COLO668 (cell line): Measurements from ENCODE around the gene PI4K2B.
"Not testable (repeated sequence)": the region's sequence is repeated elsewhere in the genome, so short reads cannot be mapped to it uniquely, and the experiment has no call there.

Experiments used
- DNase-seq: peaks from one replicate; lab custom pipeline; 2025; ENCODE audit not compliant: unreplicated experiment; lab: John Stamatoyannopoulos, UW

PI4K2B gene

GRCh38 chr4:25233737-25234389 is at the start of gene PI4K2B:
PI4K2B (plus strand) TSS chr4:25234033; CDS start chr4:25234164, 131 bp downstream.
- DNase-seq = peak; percentile 96

GRCh38 chr4:25184056-25184455 is 49.8 kb upstream of the PI4K2B start:
- no peak for DNase-seq

DNA sequence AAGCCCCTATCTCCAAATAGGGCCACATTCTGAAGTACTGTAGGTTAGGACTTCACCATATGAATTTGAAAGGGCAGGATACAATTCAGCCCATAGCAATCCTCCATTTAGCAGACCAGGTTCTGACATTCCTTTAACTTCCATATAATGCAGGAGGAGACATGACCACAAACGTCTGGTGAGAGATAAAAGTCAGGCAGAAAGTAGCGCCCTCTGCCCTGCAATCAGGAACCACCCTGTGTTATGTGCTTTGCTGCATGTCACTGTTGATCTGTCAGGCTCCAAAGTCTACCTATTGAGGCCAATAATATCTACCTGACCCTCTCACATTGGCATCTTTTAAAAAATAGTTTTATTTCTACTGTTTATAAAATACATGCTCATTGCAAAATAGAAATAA is 43.4 kb upstream of the PI4K2B start:
- no peak for DNase-seq

DNA sequence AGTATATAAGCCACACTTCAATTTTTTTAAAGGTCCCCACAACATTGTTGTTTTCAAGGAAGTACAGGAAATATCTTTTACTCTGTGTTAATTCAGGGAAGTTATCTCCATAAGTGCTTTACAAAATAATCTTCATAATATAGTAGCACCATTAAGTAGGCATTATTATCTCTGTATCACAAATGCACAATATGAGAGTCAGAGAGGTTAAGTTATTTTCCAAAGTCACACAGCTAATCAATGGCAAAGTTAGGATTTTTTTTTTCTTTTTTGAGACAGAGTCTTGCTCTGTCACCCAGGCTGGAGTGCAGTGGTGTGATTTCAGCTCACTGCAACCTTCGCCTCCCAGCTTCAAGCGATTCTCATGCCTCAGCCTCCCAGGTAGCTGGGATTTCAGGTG is 35.1 kb upstream of the PI4K2B start:
- no peak for DNase-seq

DNA sequence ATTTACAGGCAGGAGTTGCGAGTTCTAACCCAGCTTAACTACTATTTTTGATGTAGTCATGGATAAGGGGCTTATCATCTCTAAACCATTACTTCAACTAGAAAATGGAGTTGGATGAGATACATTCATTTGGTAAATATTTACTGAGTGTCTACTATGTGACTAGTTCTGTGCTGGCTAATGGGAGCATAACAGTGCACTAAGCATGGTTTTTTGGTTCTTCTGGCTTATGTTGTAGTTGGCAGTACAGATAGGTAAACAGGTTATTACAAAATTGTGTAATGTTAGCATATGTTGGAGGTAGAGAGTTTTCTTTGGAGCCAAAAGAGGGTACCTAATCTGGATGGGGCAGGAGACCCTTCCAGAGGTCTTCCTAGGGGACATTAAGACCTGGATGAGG is 25.8 kb upstream of the PI4K2B start:
- no peak for DNase-seq

GRCh38 chr4:25209702-25210101 is 24.1 kb upstream of the PI4K2B start:
- DNase-seq = no peak

- DNase-seq = no peak
Observed at GRCh38 chr4:25211721-25212120, 22.1 kb upstream of the PI4K2B start.

- DNase-seq = no peak
Observed at GRCh38 chr4:25212822-25213221, 21.0 kb upstream of the PI4K2B start.

DNA sequence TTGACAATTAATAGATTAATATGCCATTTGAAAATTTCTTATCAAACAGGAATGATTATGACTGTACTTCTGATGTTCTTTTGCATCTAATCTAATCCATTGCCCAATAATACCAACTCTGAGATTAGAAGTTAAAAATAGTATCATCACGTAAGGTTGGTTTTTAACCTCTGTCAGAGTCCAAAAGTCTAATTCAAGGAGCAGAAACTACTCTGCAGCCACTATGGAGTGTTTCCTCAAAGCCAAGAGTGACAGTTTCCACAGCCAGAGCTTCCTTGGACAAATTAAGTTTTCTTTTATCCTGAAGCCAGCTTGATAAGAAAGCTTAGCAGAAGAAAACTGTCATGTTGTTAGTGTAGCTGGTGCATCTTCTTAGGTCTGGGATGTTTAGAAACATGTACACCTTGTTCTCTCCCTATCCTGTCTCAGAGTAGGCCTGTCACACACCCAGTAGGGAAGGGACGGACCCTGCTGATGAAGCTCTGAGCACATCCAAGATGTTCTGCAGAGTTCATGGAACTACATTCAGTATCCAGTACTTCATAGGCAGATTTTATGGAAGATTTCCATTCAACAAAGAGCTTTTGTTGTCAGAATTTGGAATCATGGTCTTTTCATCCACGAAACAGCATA is 20.4 kb upstream of the PI4K2B start:
- no peak for DNase-seq

DNA sequence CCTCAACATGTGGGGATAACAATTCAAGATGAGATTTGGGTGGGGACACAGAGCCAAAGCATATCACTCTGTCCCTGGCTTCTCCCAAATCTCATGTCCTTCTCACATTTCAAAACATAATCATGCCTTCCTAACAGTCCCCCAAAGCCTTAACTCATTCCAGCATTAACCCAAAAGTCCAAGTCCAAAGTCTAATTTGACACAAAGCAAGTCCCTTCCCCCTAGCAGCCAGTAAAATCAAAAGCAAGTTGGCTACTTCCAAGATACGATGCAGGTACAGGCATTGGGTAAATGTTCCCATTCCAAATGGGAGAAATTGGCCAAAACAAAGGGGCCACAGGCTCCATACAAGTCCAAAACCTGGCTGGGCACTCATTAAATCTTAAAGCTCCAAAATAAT is 19.1 kb upstream of the PI4K2B start:
- DNase-seq = not testable (repeated sequence)

DNA sequence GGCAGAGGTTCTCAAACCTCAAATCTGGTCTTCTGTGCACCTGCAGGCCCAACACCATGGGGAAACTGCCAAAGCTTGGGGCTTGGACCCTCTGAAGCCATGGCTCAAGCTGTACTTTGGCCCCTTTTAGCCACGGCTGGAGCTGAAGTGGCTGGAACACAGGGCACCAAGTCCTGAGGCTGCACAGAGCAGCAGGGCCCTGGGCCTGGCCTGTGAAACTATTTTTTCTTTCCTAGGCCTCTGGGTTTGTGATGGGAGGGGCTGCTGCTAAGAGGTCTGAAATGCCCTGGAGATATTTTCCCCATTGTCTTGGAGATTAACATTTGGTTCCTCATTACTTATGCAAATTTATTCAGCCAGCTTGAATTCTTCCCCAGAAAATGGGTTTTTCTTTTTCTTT is 18.3 kb upstream of the PI4K2B start:
- DNase-seq = no peak

- no peak for DNase-seq
Observed at GRCh38 chr4:25221377-25221776, 12.5 kb upstream of the PI4K2B start.

DNA sequence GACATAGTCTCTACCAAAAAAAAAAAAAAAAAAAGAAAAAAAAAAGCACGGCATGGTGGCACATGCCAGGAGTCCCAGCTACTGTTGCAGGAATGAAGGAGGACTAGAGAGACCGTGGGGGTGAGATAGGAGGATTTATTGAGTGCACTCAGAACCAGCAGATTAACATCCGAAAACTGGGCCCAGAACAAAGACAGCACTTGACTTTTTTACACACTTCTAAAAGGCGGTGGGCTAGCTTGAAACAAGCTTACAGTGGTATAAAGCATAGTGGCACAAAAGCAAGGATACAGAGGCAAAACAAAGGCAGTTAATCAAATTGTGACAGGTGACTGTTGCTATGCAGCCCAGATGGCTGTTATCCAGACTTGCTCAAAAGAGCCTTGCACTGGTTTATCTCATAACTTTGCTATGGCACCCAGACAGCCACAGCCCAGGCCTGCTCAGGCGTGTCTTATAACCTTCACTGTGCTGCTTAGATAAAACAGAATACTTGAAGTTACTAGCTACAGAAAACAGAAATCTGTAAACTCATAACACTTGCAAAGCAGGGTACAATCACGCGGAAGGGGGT is 9.9 kb upstream of the PI4K2B start:
- DNase-seq = peak; percentile 48

DNA sequence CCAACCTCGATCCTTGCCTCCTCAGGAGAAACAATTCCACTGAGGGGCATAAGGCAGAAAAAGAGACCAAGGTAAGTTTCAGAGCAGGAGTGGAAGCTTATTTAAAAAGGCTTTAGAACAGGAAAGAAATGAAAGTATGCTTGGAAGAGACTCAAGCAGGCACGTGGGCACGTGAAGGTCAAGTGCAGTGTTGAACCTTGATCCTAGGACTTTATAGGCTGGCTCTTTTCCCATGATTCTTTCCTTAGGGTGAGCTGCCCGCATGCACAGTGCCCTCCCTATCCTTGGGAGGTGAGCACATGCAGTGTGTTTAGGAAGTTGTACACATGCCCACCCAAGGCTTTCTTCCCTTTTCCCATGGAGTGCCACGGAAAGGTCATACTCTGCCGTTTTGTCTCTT is 4.0 kb upstream of the PI4K2B start:
- no peak for DNase-seq

DNA sequence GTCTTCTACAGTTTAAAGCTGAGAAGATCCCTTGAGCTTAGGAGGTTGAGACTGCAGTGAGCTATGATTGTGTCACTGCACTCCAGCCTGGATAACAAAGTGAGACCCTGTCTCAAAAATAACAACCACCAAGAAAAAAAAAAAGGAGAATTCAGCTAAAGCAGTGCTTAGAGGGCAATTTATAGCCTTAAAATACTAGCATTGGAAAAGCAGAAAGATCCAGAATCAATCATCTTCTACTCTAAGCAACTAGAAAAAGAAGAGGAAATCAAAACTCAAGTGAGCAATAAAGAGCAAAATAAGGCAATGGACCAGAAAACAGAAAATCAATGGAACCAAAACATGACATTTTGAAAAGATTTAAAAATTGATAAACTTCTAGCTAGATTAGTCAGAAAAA is 639 bp upstream of the PI4K2B start:
- DNase-seq = no peak

GRCh38 chr4:25234390-25235370 is 847 bp downstream of the PI4K2B start:
- peak; percentile 69 for DNase-seq

GRCh38 chr4:25235401-25235800 is 1.6 kb downstream of the PI4K2B start:
- DNase-seq = no peak

GRCh38 chr4:25236030-25236429 is 2.2 kb downstream of the PI4K2B start:
- not testable (repeated sequence) for DNase-seq

- DNase-seq = no peak
Observed at GRCh38 chr4:25236971-25237370, 3.1 kb downstream of the PI4K2B start.

- DNase-seq = no peak
Observed at GRCh38 chr4:25238052-25238451, 4.2 kb downstream of the PI4K2B start.

- not testable (repeated sequence) for DNase-seq
Observed at GRCh38 chr4:25239528-25239927, 5.7 kb downstream of the PI4K2B start.
